ENCODE measurements around the gene FAM241B. TPM values are rescaled to one million over a fixed set of nuclear protein-coding genes. Genes with fewer than 3 reads are reported as not detected.

FAM241B gene, protein sequence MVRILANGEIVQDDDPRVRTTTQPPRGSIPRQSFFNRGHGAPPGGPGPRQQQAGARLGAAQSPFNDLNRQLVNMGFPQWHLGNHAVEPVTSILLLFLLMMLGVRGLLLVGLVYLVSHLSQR
- total RNA-seq (2022; extraction: Qiagen RNA extraction; ENCODE audit: low read depth), result 13.9 to 20.5 TPM (median 18.8 TPM) in 5 replicates

GRCh38 chr10:69629897-69630650 lies at the start of gene FAM241B:
Gene FAM241B, plus strand, starts transcription at chr10:69630247. Its CDS starts 1,497 bp downstream, at chr10:69631744.

Other genes with a start within 250 kb of the FAM241B start
- gene TACR2, start 213.3 kb upstream of the FAM241B start, total RNA-seq (2022; extraction: Qiagen RNA extraction; ENCODE audit: low read depth), result 0.07 to 0.19 TPM (median 0.16 TPM) in 5 replicates
- gene TSPAN15, start 178.8 kb upstream of the FAM241B start, total RNA-seq (2022; extraction: Qiagen RNA extraction; ENCODE audit: low read depth), result 87.7 to 112 TPM (median 109 TPM) in 5 replicates
- gene NEUROG3, start 56.8 kb upstream of the FAM241B start, total RNA-seq (2022; extraction: Qiagen RNA extraction; ENCODE audit: low read depth), result not detected in 5 replicates
- gene COL13A1, start 171.7 kb downstream of the FAM241B start, total RNA-seq (2022; extraction: Qiagen RNA extraction; ENCODE audit: low read depth), result 0.23 to 0.35 TPM (median 0.29 TPM) in 5 replicates